HG02870 (cell line): Measurements from ENCODE around the gene MMAB.

ENCODE experiments used
- ATAC-seq: cut with Tn5 transposase; IDR thresholded peaks from one replicate; pipeline ENCODE4 v1.9.1; 2021; ENCODE audit warnings: mild to moderate bottlenecking, moderate library complexity; ENCODE audit not compliant: unreplicated experiment

The MMAB gene

DNA sequence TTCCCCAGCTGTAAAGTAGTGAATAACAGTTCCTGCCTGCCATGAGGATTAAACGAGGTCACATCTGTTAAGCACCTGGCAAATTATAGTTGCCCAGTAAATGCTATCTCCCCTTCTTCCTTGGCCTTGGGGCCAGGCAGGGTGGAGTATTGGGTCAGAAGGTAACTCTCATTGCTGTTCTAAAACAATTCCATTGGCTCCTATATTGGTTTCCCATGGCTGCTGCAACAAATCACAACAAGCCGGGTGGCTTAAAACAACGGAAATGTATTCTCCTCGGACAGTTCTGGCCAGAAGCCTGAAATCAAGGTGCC lies 31.9 kb downstream of the MMAB start:
- no peak for ATAC-seq

- ATAC-seq = no peak
Observed at GRCh38 chr12:109540526-109541412, 32.5 kb downstream of the MMAB start.

DNA sequence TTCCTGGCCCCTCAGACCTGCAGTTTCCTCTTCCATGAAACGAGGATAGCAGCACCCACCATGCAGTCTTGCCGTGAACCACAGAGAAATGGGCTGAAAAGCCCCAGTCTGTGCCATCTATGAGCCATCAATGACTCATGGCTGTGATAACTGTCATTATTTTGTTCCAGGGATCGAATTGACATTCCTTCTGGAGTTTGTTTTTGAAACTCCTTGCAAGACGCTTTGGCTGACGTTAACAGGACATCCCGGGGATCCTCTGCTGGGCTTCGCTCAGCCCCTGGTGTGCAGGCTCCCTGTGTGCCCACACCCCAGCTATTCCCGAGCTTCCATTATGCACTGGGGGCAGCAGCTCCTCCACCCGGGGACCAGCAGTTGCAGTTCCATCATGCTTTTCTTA lies 33.8 kb downstream of the MMAB start:
- ATAC-seq = no peak

- ATAC-seq = no peak
Observed at GRCh38 chr12:109538191-109538863, 35.0 kb downstream of the MMAB start.

DNA sequence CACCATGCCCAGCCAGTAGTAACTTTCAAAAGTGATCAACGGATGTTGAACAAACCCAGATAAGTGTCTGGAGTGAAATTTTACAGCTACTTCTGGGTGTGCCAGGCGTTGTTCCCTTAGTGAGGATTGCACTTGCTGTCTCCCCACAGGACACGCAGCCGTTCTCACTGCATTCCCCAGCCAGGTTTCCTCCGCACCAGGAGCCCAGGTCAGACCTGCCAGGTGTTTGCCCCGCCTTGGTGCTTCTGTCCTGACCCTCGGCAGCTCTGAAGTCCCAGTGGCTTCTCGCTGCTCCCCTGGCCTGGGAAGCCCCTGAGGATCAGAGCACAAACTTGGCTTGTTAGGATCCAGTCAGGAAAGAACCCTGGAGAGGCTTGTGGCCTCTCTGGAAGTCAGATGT lies 36.2 kb downstream of the MMAB start:
- ATAC-seq = no peak

- ATAC-seq = no peak
Observed at GRCh38 chr12:109535863-109536250, 37.4 kb downstream of the MMAB start.

DNA sequence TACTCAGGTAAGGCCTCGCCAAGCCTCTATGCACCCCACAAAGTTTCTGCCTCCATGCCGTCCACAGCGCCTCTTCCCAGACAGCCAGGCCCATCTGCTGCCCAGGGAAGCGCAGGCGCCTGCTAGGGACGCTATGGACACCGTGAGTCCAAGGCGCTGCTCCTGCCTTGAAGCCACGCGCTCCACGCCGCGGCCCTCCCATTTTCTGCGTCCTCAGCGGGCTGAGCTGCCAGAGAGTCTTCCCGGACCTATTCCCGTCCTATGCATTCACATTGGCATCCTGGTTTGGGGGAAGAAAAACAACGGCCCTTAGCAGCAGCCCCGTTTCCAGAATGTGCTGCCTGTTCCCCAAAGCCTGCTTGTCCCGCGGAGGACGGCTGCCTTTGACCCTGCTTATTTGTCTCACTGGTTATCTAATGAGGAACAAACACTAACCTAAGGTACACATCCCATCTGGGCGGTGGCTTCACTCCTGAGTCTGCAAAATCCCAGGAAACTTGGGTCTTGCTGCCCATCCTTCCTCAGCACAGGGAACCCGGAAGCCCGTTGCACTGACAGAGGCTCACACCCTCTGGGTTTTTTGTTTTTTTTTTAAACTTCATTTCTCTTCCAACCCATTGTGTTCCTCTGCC lies 38.0 kb downstream of the MMAB start:
- no peak for ATAC-seq

DNA sequence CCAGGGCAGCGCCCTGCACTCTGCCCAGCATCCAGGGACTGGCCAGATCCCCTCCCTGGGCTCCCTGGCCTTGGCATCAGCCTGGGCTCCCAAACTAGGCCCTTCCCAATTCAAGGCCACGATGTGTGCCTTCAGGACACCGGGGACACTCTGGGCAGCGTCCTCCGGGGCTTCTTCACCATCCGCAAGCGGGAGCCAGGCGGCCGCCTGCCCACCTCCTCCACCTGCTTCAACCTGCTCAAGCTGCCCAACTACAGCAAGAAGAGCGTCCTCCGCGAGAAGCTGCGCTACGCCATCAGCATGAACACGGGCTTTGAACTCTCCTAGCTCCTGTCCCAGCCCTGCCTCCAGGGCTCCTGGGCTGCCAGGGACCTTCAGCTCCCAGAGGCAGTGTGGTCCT lies 38.8 kb downstream of the MMAB start:
- ATAC-seq = no peak

- ATAC-seq = no peak
Observed at GRCh38 chr12:109533487-109533740, 39.9 kb downstream of the MMAB start.

DNA sequence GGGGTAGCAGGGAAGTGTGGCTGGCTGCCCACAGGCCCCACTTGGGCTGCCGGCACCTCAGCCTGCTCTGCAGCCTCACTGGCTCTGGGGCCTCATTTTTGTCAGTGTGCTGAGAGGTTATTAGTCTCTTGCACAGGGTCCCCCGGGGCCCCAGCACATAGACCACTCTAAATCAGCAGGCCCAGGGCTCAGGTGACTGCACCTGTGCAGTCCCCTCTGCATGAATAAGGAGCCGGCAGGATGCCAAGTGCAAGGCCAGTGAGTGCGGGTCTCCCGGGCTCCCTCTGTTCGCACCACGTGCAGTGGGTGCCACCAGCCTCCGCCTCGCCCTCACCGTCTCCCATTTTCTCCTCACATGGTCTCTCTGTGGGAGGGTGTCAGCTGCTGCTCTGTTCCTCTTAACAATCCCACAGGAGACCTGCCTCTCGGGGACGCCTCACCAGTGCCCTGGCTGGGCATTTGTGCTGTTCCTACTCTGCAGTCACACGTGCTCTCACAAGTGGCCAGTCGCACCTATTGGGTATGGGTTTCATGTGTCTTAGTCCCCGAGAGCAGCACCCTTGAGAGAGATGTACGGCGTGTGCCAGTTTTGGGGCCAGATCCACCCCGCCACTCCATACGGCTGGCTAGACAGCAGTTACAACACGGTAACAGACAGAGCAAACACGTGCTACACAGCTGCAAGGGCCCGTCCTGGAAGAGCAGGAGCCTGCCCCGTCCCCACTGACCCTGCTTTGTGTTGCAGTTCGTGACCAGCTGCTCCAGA lies 40.4 kb downstream of the MMAB start:
- no peak for ATAC-seq

- ATAC-seq = no peak
Observed at GRCh38 chr12:109531411-109531810, 41.9 kb downstream of the MMAB start.

GRCh38 chr12:109529691-109530640 lies 43.3 kb downstream of the MMAB start:
- no peak for ATAC-seq

DNA sequence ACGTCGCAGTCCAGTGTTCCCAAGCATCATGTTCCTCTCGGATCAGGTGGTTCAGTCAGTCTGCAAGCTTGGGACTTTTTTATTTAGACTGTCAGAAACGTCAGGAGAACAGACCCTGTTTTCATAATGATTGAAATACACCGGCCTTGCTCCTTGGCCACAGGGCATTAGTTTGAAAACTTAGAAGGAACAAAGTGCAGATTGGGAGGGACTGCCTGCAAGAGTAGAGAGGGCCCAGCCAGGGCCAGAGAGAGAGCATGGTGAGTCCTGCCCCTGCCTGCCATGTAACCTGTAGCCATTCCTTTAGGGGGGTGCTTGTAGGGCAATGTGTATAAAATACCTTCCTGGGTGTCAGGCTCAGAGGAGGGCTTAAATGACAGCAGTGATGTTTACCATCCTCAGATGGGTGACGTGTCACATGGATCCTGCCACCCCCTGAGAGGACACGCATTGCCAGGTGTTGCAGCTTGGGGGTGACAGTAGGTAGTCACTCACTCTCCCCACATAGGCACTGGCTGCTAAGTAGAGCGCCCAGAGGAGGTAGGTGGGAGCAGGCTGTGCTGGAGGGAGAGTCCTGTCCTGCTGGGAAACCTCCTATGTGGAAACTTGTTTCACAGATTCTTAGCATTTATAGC lies 45.7 kb downstream of the MMAB start:
- ATAC-seq = no peak

DNA sequence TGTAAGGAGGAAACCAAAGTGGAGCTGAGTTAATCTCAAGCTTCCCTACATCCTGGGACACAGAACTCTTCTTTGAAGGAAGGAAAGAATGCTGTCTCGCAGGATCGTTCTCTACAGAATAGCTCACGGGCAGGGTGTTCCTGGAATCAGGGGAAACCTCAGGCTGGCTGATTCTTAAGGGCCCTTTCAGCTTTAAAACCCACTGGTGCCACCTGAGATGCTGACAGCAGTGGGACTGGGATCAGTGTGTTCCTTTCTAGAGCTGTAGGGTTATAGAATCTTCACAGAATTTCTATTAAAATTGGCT lies 48.1 kb downstream of the MMAB start:
- ATAC-seq = no peak

- ATAC-seq = no peak
Observed at GRCh38 chr12:109524466-109525278, 48.6 kb downstream of the MMAB start.

- no peak for ATAC-seq
Observed at GRCh38 chr12:109523504-109523903, 49.8 kb downstream of the MMAB start.

DNA sequence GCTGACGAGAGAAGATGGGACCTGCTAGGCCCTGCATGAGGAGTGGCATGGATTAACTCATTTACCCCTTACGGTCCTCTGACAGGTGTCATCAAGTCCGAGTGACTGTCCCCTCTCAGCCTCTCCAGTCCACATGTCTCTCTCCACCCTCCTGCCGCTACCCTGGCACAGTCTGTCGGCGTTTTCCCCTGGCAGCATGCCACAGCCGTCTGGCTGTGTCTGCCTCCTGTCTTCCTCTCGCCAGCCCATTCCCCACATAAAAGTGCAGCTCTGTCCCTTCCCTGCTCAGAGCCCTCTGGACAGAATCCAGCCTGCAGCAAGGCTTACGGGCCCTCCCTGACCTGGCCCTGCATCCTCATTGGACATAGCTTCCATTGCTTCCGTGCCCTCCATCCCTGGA lies 50.2 kb downstream of the MMAB start:
- no peak for ATAC-seq

DNA sequence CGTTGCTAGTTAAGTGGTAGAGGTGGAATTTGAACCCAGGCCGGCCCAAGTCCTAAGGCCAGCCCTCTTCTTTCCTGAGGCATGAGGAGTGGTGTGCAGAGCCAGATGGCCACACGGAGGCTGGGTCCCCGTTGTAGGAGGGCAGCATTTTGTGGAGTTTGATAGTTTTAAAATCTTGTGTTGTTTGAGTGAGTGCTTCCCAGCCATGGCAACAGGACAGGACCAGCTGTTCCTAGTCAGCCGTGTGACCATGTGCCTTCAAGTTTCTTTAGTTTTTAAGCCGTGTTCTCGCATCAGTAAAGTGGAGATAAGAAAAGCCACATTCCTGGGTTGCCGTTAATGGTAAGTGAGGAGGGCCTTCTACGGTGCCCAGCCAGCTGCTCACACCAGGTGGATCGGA lies 51.5 kb downstream of the MMAB start:
- ATAC-seq = no peak

GRCh38 chr12:109519787-109520186 lies 53.5 kb downstream of the MMAB start:
- ATAC-seq = no peak
